HK-2 (cell line): ENCODE data around the gene FGF12.
"Not testable (repeated sequence)": the region's sequence is repeated elsewhere in the genome, so short reads cannot be mapped to it uniquely, and the experiment has no call there.

ENCODE experiments used
- DNase-seq: peaks from one replicate; pipeline ENCODE4 v3.0.0-alpha.2; 2018; ENCODE audit not compliant: unreplicated experiment

Gene FGF12

GRCh38 chr3:192578729-192579128 is 148.6 kb downstream of the FGF12 start:
- DNase-seq = no peak

GRCh38 chr3:192577811-192578210 is 149.5 kb downstream of the FGF12 start:
- DNase-seq = no peak

- DNase-seq = no peak
These were observed 150.1 kb downstream of the FGF12 start for GRCh38 chr3:192577271-192577670.

GRCh38 chr3:192576704-192577103 is 150.6 kb downstream of the FGF12 start:
- DNase-seq = not testable (repeated sequence)

- no peak for DNase-seq
These were observed 151.3 kb downstream of the FGF12 start for GRCh38 chr3:192575879-192576506.

- no peak for DNase-seq
These were observed 154.1 kb downstream of the FGF12 start for GRCh38 chr3:192573240-192573639.

- peak; percentile 49 for DNase-seq
These were observed 156.2 kb downstream of the FGF12 start for GRCh38 chr3:192570821-192571791.

GRCh38 chr3:192570315-192570714 is 157.0 kb downstream of the FGF12 start:
- DNase-seq = no peak

- peak; percentile 56 for DNase-seq
These were observed 160.5 kb downstream of the FGF12 start for GRCh38 chr3:192566706-192567290.

- no peak for DNase-seq
These were observed 162.7 kb downstream of the FGF12 start for GRCh38 chr3:192564611-192565010.

- DNase-seq = no peak
These were observed 163.9 kb downstream of the FGF12 start for GRCh38 chr3:192563417-192563816.

GRCh38 chr3:192553707-192554106 is 173.6 kb downstream of the FGF12 start:
- no peak for DNase-seq

GRCh38 chr3:192550356-192550755 is 177.0 kb downstream of the FGF12 start:
- no peak for DNase-seq

- no peak for DNase-seq
These were observed 182.0 kb downstream of the FGF12 start for GRCh38 chr3:192545333-192545732.

GRCh38 chr3:192543163-192543562 is 184.2 kb downstream of the FGF12 start:
- no peak for DNase-seq

GRCh38 chr3:192516820-192517219 is 210.5 kb downstream of the FGF12 start:
- DNase-seq = no peak

- no peak for DNase-seq
These were observed 211.7 kb downstream of the FGF12 start for GRCh38 chr3:192515664-192516045.

GRCh38 chr3:192514754-192515663 is 212.3 kb downstream of the FGF12 start:
- DNase-seq = peak; percentile 35

GRCh38 chr3:192514081-192514753 is 213.1 kb downstream of the FGF12 start:
- DNase-seq = peak; percentile 8

GRCh38 chr3:192505731-192506130 is 221.6 kb downstream of the FGF12 start:
- DNase-seq = no peak

GRCh38 chr3:192501401-192501800 is 225.9 kb downstream of the FGF12 start:
- no peak for DNase-seq
